Femur (tissue), 1 donor: ENCODE results near the gene AP5B1.

Experiments used
- DNase-seq: peaks from one replicate; pipeline ENCODE4 v3.0.0-alpha.2; 2017

AP5B1 gene

GRCh38 chr11:65798882-65799281 is 18.1 kb upstream of the AP5B1 start:
- no peak for DNase-seq

GRCh38 chr11:65797711-65798110 is 16.9 kb upstream of the AP5B1 start:
- DNase-seq: no peak

- no peak for DNase-seq
These were observed 16.2 kb upstream of the AP5B1 start for GRCh38 chr11:65796726-65797601.

GRCh38 chr11:65794570-65795510 is 14.1 kb upstream of the AP5B1 start:
- DNase-seq: no peak

GRCh38 chr11:65793625-65794400 is 13.0 kb upstream of the AP5B1 start:
- DNase-seq: no peak

- DNase-seq: no peak
These were observed 12.4 kb upstream of the AP5B1 start for GRCh38 chr11:65793144-65793581.

- DNase-seq: no peak
These were observed 11.7 kb upstream of the AP5B1 start for GRCh38 chr11:65792456-65792855.

GRCh38 chr11:65791719-65792213 is 11.0 kb upstream of the AP5B1 start:
- DNase-seq: peak; percentile 61

GRCh38 chr11:65790902-65791650 is 10.3 kb upstream of the AP5B1 start:
- no peak for DNase-seq

GRCh38 chr11:65790104-65790901 is 9.5 kb upstream of the AP5B1 start:
- no peak for DNase-seq

GRCh38 chr11:65789230-65790103 is 8.7 kb upstream of the AP5B1 start:
- no peak for DNase-seq

- no peak for DNase-seq
These were observed 8.0 kb upstream of the AP5B1 start for GRCh38 chr11:65788821-65789220.

GRCh38 chr11:65787649-65788622 is 7.2 kb upstream of the AP5B1 start:
- DNase-seq: no peak

GRCh38 chr11:65786786-65787636 is 6.2 kb upstream of the AP5B1 start, which contains the start of gene OVOL1:
OVOL1 (plus strand) TSS chr11:65787063; CDS start chr11:65787374, 311 bp downstream.
- peak; percentile 22 for DNase-seq

- no peak for DNase-seq
These were observed 5.4 kb upstream of the AP5B1 start for GRCh38 chr11:65786008-65786785.

GRCh38 chr11:65785319-65786007 is 4.7 kb upstream of the AP5B1 start:
- DNase-seq: peak; percentile 12
